HepG2 (cell line): ENCODE measurements around the gene MFSD8. TPM values are rescaled to one million over a fixed set of nuclear protein-coding genes. Genes with fewer than 3 reads are reported as not detected.

Experiments
- DNMT3B ChIP-seq: conservative IDR thresholded peaks from 2 replicates; pipeline ENCODE4 v1.6.1; 2016; ENCODE audit warnings: missing biosample characterization, control low read depth
- HHEX ChIP-seq: IDR thresholded peaks from 2 replicates; pipeline ENCODE4 v1.6.1; 2016; ENCODE audit warnings: control low read depth
- HIC2 ChIP-seq: sonication (generic); formaldehyde crosslinking; IDR thresholded peaks from 2 replicates; pipeline ENCODE4 v1.9.0; 2022; ENCODE audit warnings: low read depth, missing genetic modification reagents
- IRX3 ChIP-seq: sonication (generic); formaldehyde crosslinking; IDR thresholded peaks from 2 replicates; pipeline ENCODE4 v1.8.1; 2023; ENCODE audit warnings: mild to moderate bottlenecking, low read depth, missing genetic modification reagents, borderline replicate concordance
- MAZ ChIP-seq, 2 experiments: sonication (generic) in 1 of 2; formaldehyde crosslinking in 1 of 2; IDR thresholded peaks; 2 replicates each; pipeline versions ENCODE4 v1.5.0 to v1.6.1; 2012 to 2020; ENCODE audit warnings: low read depth in 2 of 2, mild to moderate bottlenecking in 2 of 2, borderline replicate concordance in 1 of 2, improper control_type of control experiment in 1 of 2, low read length in 1 of 2, missing genetic modification reagents in 1 of 2, moderate library complexity in 1 of 2
- SYNCRIP ChIP-seq: fragments of 200-400 bp; formaldehyde crosslinking; IDR thresholded peaks from 2 replicates; pipeline ENCODE4 v1.6.1; 2018; ENCODE audit warnings: mild to moderate bottlenecking, low read depth, low read length; ENCODE audit not compliant: insufficient read depth
- ZC3H13 ChIP-seq: sonication (generic); formaldehyde crosslinking; IDR thresholded peaks from 2 replicates; pipeline ENCODE4 v1.8.1; 2023; ENCODE audit warnings: mild to moderate bottlenecking, missing genetic modification reagents, moderate library complexity
- ZEB1 ChIP-seq: IDR thresholded peaks from 2 replicates; pipeline ENCODE4 v1.6.1; 2012; ENCODE audit warnings: mild to moderate bottlenecking, low read depth, inconsistent platforms; ENCODE audit not compliant: insufficient replicate concordance
- ZFP90 ChIP-seq: sonication (generic); formaldehyde crosslinking; IDR thresholded peaks from 2 replicates; pipeline ENCODE4 v1.8.0; 2022; ENCODE audit warnings: missing genetic modification reagents, mild to moderate bottlenecking, inconsistent platforms, borderline replicate concordance
- ZKSCAN5 ChIP-seq: sonication (generic); formaldehyde crosslinking; IDR thresholded peaks from 2 replicates; pipeline ENCODE4 v1.5.1; 2020; ENCODE audit warnings: mild to moderate bottlenecking, missing genetic modification reagents
- ZNF10 ChIP-seq: sonication (generic); formaldehyde crosslinking; IDR thresholded peaks from 2 replicates; pipeline ENCODE4 v1.4.0; 2020; ENCODE audit warnings: mild to moderate bottlenecking, low read depth, missing genetic modification reagents, borderline replicate concordance
- ZNF225 ChIP-seq: sonication (generic); formaldehyde crosslinking; IDR thresholded peaks from 2 replicates; pipeline ENCODE4 v1.4.0; 2020; ENCODE audit warnings: mild to moderate bottlenecking, missing genetic modification reagents
- ZNF234 ChIP-seq: sonication (generic); formaldehyde crosslinking; conservative IDR thresholded peaks from 2 replicates; pipeline ENCODE4 v1.5.1; 2020; ENCODE audit warnings: mild to moderate bottlenecking, missing genetic modification reagents
- ZNF24 ChIP-seq: fragments of 450-650 bp; IDR thresholded peaks from 2 replicates; pipeline ENCODE4 v1.6.1; 2017; ENCODE audit warnings: antibody characterized with exemption, mild to moderate bottlenecking
- ZNF30 ChIP-seq: sonication (generic); formaldehyde crosslinking; IDR thresholded peaks from 2 replicates; pipeline ENCODE4 v1.5.0; 2020; ENCODE audit warnings: mild to moderate bottlenecking, missing genetic modification reagents
- ZNF33B ChIP-seq: sonication (generic); formaldehyde crosslinking; IDR thresholded peaks from 2 replicates; pipeline ENCODE4 v1.5.1; 2020; ENCODE audit warnings: mild to moderate bottlenecking, missing genetic modification reagents
- ZNF512B ChIP-seq: sonication (generic); formaldehyde crosslinking; IDR thresholded peaks from 2 replicates; pipeline ENCODE4 v1.5.1; 2020; ENCODE audit warnings: missing genetic modification reagents, mild to moderate bottlenecking, borderline replicate concordance
- ZUFSP ChIP-seq: sonication (generic); formaldehyde crosslinking; IDR thresholded peaks from 2 replicates; pipeline ENCODE4 v1.9.0; 2021; ENCODE audit warnings: missing genetic modification reagents, mild to moderate bottlenecking, borderline replicate concordance
- ZXDC ChIP-seq: sonication (generic); formaldehyde crosslinking; IDR thresholded peaks from 2 replicates; pipeline ENCODE4 v1.5.0; 2020; ENCODE audit warnings: mild to moderate bottlenecking, missing genetic modification reagents
- polyA plus RNA-seq, 8 experiments: library from polyadenylated mRNA; depleted of rRNA in 3 of 8; stranded (reverse) in 7 of 8; unstranded in 1 of 8; fragments of >200 nt; fragmentation: Illumina TruSeq in 4 of 8; extraction: Trizol in 4 of 8; gene quantifications; 2 replicates each; pipeline versions ENCODE4 v1.2.1 to v1.2.3, GENCODE V29; 2011 to 2016; ENCODE audit warnings: low read depth in 4 of 8, missing spikeins in 1 of 8, mixed read lengths in 1 of 8; ENCODE audit not compliant: insufficient read depth in 1 of 8
- total RNA-seq, 5 experiments: library from RNA; depleted of rRNA; stranded (reverse); fragments of >200 nt; fragmentation: Illumina TruSeq; extraction: Trizol; gene quantifications; 2 replicates each; pipeline ENCODE4 v1.2.3, GENCODE V29; 2016; ENCODE audit warnings: low read depth in 1 of 5

MFSD8 gene
- total and polyA plus RNA-seq, 2 of the 13 experiments (the other 11 are each of a cell fraction or from before 2014, with no cell fraction given), result 24.8 to 25.5 TPM

GRCh38 chr4:127880763-127881562 is 84.0 kb downstream of the MFSD8 start, which contains the start of gene PLK4 (continued):
- TF ChIP-seq ZNF512B (CRISPR knock-in tag), result no peak
- TF ChIP-seq SYNCRIP, result no peak
- TF ChIP-seq ZNF10, result no peak
- TF ChIP-seq ZEB1, result peak; percentile 14
- TF ChIP-seq ZFP90 (CRISPR knock-in tag), result peak; percentile 55; the same call in 1 of the 2 replicates
- TF ChIP-seq MAZ (IDR thresholded peaks at IDR 0.05; ENCODE audit: borderline replicate concordance, low read depth, low read length), result no peak
- TF ChIP-seq MAZ (CRISPR knock-in tag; IDR thresholded peaks at IDR 0.05; ENCODE audit: low read depth), result peak; percentile 61; the same call in 1 of the 2 replicates
- TF ChIP-seq ZC3H13, result no peak
- no peak for TF ChIP-seq ZNF24
- no peak for TF ChIP-seq ZKSCAN5
- no peak for TF ChIP-seq ZNF234 (CRISPR knock-in tag)
- peak; percentile 72; the same call in 1 of the 2 replicates for TF ChIP-seq IRX3 (CRISPR knock-in tag)
- TF ChIP-seq ZNF33B (CRISPR knock-in tag), result 0 out of 2 replicates have a peak, but pooled peaks have one; percentile 24
- peak; percentile 85; the same call in 1 of the 2 replicates for TF ChIP-seq ZXDC (CRISPR knock-in tag)
- no peak for TF ChIP-seq ZNF225 (CRISPR knock-in tag)
- peak; percentile 63; the same call in 1 of the 2 replicates for TF ChIP-seq ZNF30 (CRISPR knock-in tag)
- TF ChIP-seq ZUFSP, result no peak
- no peak for TF ChIP-seq HHEX
- TF ChIP-seq DNMT3B (CRISPR knock-in tag), result no peak
- no peak for TF ChIP-seq HIC2 (CRISPR knock-in tag)
